Left ventricle myocardium inferior (tissue), 1 donor: Measurements from ENCODE around the gene PLXNB1. TPM values are rescaled to one million over a fixed set of nuclear protein-coding genes. Genes with fewer than 3 reads are reported as not detected.

ENCODE experiments used
- DNase-seq: peaks from one replicate; pipeline ENCODE4 v3.0.0-alpha.2; 2020
- H3K27ac ChIP-seq: fragments of 200-600 bp; replicated peaks from 2 replicates; pipeline ENCODE4 v1.8.0; 2021
- H3K27me3 ChIP-seq: fragments of 200-600 bp; 2 replicates; pipeline ENCODE4 v1.8.0; 2021; ENCODE audit warnings: low read depth
- H3K36me3 ChIP-seq: fragments of 200-600 bp; 2 replicates; pipeline ENCODE4 v1.8.0; 2021
- H3K4me1 ChIP-seq: fragments of 200-600 bp; 2 replicates; pipeline ENCODE4 v1.8.0; 2021
- H3K4me3 ChIP-seq: fragments of 200-600 bp; 2 replicates; pipeline ENCODE4 v1.8.0; 2021; ENCODE audit warnings: mild to moderate bottlenecking, moderate library complexity
- H3K9me3 ChIP-seq: fragments of 200-600 bp; replicated peaks from 2 replicates; pipeline ENCODE4 v1.8.0; 2021
- intact Hi-C: fragments of 100-400 bp; cut with micrococcal nuclease; formaldehyde crosslinking; loops from one replicate; pipeline ENCODE4 v1.11.0; 2022
- total RNA-seq: library from RNA; stranded (reverse); fragmentation: NEBNext Ultra II Directional; extraction: Animal tissue kit (Norgen Biotek cat#: 25700); gene quantifications from one replicate; pipeline ENCODE4 v1.2.1, GENCODE V29; 2021
- TF ChIP-seq, protein P1 (sequence below): fragments of 200-600 bp; IDR thresholded peaks from 2 replicates; pipeline ENCODE4 v1.8.0; 2021; ENCODE audit warnings: antibody characterized with exemption, mild to moderate bottlenecking, borderline replicate concordance
- donor health status: DM: no; HTN: yes; CAD: no; lungs with severe emphysema.

PLXNB1 gene
- total RNA-seq, 1 donor from 2014 or later = 42.6 TPM

DNA sequence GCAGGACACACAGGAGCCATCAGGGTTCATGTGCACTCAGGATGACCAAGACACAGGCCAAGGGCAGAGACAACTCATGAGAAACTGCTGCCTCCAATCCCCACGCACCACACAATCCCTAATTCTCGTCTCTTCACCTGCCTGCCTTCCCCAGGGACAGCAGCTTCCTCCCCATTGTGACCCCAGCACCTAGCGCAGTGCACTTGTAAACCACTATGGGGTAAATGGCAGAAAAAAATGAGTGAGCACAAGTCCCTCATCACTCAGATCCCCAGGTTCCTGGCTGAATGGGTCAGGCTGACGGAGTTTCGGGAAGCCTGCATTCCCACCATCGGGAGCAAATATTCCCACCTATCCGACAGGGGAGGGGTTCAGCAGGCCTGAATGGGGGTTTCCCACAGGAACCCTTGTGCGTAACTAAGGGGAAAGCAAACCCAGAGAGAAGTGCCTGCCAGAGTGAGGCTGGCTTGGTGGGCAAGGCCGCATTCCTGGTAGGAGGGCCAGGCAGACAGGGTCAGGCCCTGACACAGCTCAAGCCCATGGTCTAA, 18.8 kb downstream of the PLXNB1 start:
- Histone ChIP-seq H3K27ac (no peak overlapping the region), H3K9me3 (no peaks in the 10 kb centered on the region), H3K4me3 (no peak overlapping the region), H3K4me1 (no peaks in the 10 kb centered on the region), H3K27me3 (no peaks in the 10 kb centered on the region), H3K36me3 (peaks cover 97% of the 10 kb centered on the region)
- no peak for DNase-seq
- TF ChIP-seq, protein P1, sequence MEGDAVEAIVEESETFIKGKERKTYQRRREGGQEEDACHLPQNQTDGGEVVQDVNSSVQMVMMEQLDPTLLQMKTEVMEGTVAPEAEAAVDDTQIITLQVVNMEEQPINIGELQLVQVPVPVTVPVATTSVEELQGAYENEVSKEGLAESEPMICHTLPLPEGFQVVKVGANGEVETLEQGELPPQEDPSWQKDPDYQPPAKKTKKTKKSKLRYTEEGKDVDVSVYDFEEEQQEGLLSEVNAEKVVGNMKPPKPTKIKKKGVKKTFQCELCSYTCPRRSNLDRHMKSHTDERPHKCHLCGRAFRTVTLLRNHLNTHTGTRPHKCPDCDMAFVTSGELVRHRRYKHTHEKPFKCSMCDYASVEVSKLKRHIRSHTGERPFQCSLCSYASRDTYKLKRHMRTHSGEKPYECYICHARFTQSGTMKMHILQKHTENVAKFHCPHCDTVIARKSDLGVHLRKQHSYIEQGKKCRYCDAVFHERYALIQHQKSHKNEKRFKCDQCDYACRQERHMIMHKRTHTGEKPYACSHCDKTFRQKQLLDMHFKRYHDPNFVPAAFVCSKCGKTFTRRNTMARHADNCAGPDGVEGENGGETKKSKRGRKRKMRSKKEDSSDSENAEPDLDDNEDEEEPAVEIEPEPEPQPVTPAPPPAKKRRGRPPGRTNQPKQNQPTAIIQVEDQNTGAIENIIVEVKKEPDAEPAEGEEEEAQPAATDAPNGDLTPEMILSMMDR = no peak
- intact Hi-C loops = no loop called here

DNA sequence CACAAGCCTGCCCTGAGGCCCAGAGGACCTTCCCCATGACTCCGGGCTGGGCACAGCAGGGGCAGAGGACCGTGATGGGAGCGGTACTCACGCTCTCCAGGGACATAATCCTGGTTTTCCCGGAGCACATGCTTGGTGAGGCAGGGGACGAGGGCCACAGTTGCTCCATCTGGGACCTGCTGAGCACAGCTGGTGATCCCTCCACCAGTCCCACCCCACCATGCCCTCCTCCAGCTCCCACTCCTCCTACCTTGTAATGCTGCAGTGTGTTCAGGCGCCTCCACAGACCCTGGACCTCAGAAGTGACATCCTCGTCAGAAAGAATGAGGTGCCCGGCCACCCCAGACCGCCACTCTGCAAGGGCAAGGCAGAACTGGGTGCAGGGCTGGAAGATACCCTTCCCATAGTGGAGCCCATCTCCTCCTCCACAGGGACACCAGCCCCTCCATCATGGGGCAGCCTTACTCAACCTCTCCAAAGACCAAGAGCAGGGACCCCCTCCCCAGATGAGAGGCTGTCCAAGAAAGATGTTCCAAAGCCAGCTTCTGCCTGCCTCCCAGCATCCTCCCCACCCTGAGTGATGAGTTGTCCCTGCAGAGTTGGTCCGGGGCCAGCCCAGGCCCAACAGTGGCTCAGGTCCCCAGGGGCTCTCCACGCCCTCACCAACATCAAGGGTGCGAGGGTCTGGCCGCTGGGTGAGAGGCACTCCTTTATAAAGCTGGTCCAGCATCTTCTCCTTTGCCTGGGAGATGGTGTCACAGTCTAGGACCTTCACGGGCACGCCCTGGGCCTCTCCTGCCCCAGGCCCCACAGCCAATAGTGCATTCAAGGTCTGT, 19.5 kb downstream of the PLXNB1 start:
- Histone ChIP-seq H3K27me3 (no peaks in the 10 kb centered on the region), H3K36me3 (peaks cover 97% of the 10 kb centered on the region), H3K9me3 (no peaks in the 10 kb centered on the region), H3K4me3 (no peak overlapping the region), H3K27ac (no peak overlapping the region), H3K4me1 (no peaks in the 10 kb centered on the region)
- DNase-seq = no peak
- intact Hi-C loops = no loop called here
- TF ChIP-seq, protein P1 = no peak

DNA sequence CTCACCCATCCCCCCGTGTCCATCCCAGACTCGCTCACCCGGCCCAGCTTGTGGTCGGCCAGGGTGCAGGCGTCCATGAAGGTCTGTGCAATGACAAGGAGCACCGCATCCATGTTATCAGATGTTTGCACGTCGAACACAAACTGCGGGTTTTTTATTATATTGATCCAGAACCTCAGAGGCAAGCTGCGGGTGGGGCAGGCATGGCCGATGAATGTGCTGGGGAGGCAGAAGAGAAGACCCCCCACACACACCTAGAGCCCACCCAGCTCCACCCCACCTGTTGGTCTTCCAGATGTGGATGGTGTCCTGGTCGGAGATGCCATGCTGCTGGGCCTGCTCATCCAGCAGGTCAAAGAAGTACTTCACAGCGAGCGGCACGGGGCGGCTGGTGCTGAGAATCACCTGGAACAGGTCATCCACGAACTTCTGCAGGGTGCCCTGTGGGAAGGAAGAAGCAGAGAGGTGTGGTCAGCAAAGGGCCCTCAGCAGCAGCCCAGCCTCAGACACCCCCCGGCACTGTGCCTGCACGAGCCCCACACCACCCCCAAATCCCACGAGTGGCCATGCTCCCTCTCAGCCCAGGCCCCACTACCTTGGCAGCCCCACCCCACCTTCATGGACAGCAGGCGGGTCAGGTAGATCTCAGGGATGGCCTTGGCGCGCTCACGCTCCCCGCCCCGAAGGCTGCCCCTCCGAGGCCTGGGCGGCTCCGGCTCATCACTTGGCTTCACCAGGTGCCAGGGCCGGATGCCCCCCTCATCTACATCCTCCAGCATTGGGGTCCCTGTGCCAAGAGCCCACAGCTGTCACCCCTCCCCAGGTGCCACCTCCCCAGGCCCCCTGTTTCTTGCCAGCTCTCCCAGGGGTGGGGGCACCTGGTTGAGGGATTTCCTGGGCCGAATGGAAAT, 20.3 kb downstream of the PLXNB1 start:
- Histone ChIP-seq H3K27ac (no peak overlapping the region), H3K36me3 (peaks cover 95% of the 10 kb centered on the region)

DNA sequence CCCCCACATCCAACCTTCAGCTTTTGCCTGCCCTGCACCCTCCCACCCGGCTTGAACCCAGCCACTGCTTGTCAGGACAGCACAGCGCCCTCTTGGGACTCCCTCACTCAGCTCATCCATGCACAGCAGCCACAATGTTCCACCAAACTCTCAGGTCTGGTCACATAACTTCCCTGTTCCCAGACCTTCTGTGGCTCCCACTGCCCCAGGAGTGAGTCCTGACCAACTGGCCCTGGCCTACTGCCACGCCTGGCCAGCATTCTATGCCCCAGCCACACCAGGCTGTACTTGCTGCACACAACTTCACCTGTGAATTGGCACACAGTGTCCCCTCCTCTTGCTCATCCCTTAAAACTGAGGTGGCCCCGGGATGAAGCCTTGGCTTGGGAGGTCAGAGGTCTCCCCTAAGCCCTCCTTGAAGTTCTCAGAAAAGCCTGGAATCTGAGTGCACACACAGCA, 21.0 kb downstream of the PLXNB1 start:
- Histone ChIP-seq H3K9me3 (no peaks in the 10 kb centered on the region), H3K4me1 (no peaks in the 10 kb centered on the region), H3K27ac (no peak overlapping the region), H3K36me3 (peaks cover 95% of the 10 kb centered on the region), H3K27me3 (no peaks in the 10 kb centered on the region), H3K4me3 (no peak overlapping the region)
- intact Hi-C loops = no loop called here
- no peak for DNase-seq
- TF ChIP-seq, protein P1 = no peak

More for the DNA sequence above, 20.3 kb downstream of the PLXNB1 start:
- TF ChIP-seq, protein P1 = no peak
- intact Hi-C loops = no loop called here
- Histone ChIP-seq H3K4me1 (no peaks in the 10 kb centered on the region), H3K9me3 (no peaks in the 10 kb centered on the region), H3K4me3 (no peak overlapping the region), H3K27me3 (no peaks in the 10 kb centered on the region)
- DNase-seq = peak; percentile 11

DNA sequence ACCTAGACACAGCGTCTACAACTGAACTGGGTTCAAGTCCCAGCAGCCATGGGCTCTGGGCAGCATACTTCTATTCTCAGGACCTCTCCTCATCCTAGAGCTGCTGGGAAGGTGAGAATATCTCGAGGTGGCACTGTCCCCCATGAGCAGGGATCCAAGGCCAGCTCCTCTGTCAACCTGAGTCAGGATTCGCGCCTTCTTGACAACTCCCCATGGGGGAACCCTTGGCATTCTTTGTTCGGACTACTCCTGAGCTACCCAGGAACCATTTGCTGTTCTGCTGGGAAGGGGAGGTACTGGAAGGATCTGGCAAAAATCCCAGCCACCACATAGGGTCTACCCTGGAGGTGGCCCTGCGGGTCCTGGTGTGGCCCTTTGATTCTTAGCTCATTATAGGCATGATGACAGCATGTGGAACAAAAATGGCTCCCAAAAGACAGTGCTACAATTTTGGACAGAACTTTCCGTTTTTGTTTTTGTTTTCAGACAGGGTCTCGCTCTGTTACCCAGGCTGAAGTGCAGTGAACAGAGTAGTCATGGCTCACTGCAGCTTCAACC, 22.3 kb downstream of the PLXNB1 start:
- H3K36me3 ChIP-seq = peaks cover 88% of the 10 kb centered on the region

More for the DNA sequence above, 22.3 kb downstream of the PLXNB1 start:
- TF ChIP-seq, protein P1 = no peak
- Histone ChIP-seq H3K27ac (no peak overlapping the region), H3K4me1 (peaks cover under 1% of the 10 kb centered on the region), H3K4me3 (no peak overlapping the region), H3K9me3 (no peaks in the 10 kb centered on the region), H3K27me3 (no peaks in the 10 kb centered on the region)
- no peak for DNase-seq
- intact Hi-C loops = no loop called here
